ENCODE results near the gene FKBP3. TPM values are rescaled to one million over a fixed set of nuclear protein-coding genes. Genes with fewer than 3 reads are reported as not detected.

The FKBP3 gene
- total RNA-seq, 1 donor from 2014 or later: 20.0 TPM

Other genes with a start within 250 kb of the FKBP3 start
- 4.8 and 9.3 TPM in 2 replicates for gene KLHL28, start 172.5 kb downstream of the FKBP3 start, total RNA-seq
- 7.8 and 15.1 TPM in 2 replicates for gene TOGARAM1, start 172.3 kb downstream of the FKBP3 start, total RNA-seq
- 12.6 and 17.7 TPM in 2 replicates for gene PRPF39, start 50.4 kb downstream of the FKBP3 start, total RNA-seq
- 6.3 and 6.5 TPM in 2 replicates for gene FANCM, start 1.4 kb upstream of the FKBP3 start, total RNA-seq
- 25.1 and 40.1 TPM in 2 replicates for gene MIS18BP1, start 118.7 kb upstream of the FKBP3 start, total RNA-seq